ENCODE data around the gene PLCL1. TPM values are rescaled to one million over a fixed set of nuclear protein-coding genes. Genes with fewer than 3 reads are reported as not detected.

Gene PLCL1
- total and polyA plus RNA-seq, 10 of the 15 experiments (the other 5 are each of a cell fraction or from before 2014, with no cell fraction given), result 0.03 to 1.5 (median 0.22) TPM

GRCh38 chr2:197838036-197838435 lies 33.6 kb downstream of the PLCL1 start:
- Histone ChIP-seq H4K20me1 (ENCODE audit: control insufficient read depth, insufficient read depth) (no peaks in the 10 kb centered on the region), H3K9ac (ENCODE audit: control insufficient read depth, insufficient read depth, low read length) (no peak overlapping the region), H2AFZ (ENCODE audit: control insufficient read depth, low read depth, low read length) (peak overlapping the region; percentile 61), H3K4me2 (ENCODE audit: control insufficient read depth, insufficient read depth) (peak overlapping the region; percentile 40), H3K4me1 (ENCODE audit: control insufficient read depth, insufficient read depth, low read length) (no peaks in the 10 kb centered on the region), H3K9me3 (replicated peaks; ENCODE audit: control insufficient read depth, insufficient read depth, low read length) (no peaks in the 10 kb centered on the region), H3K79me2 (ENCODE audit: control insufficient read depth, insufficient read depth, low read length) (no peaks in the 10 kb centered on the region), H3K27me3 (replicated peaks in 1 of 2; ENCODE audit: control insufficient read depth in 2 of 2, insufficient read depth in 2 of 2, low read length in 1 of 2) (no peaks in the 10 kb centered on the region), H3K27ac (ENCODE audit: control insufficient read depth, insufficient read depth) (no peak overlapping the region), H3K4me3 (no peak overlapping the region), H3K36me3 (ENCODE audit: control insufficient read depth in 2 of 2, insufficient read depth in 2 of 2, low read length in 1 of 2) (no peaks in the 10 kb centered on the region)
- DNase-seq (ENCODE audit: low read depth, low spot score) (peak; percentile 30), FAIRE-seq (peak; percentile 86), ATAC-seq (peak; percentile 97)
- ChIA-PET CTCF (interaction anchor here (0.8 to 5.3 kb wide), 14 partner anchors 9 to 291 kb away, joined by 3 to 30 read pairs (median 4); no protein-coding TSS in a partner anchor), POLR2A (interaction anchor here (0.7 to 1.6 kb wide), 4 partner anchors 20 to 48 kb away, joined by 3 to 5 read pairs (median 4); partner anchors contain the start of gene PLCL1), SMC1A (ENCODE audit: uncharacterized antibody, unreplicated experiment) (interaction anchor here (0.8 to 4.3 kb wide), 29 partner anchors 8 to 457 kb away, joined by 3 to 35 read pairs (median 5); partner anchors contain the start of genes COQ10B and PLCL1), RAD21 (ENCODE audit: unreplicated experiment) (interaction anchor here (0.7 to 3.9 kb wide), 24 partner anchors 10 to 477 kb away, joined by 3 to 21 read pairs (median 4); partner anchors contain the start of gene PLCL1)
- BruUV-seq (replicated peaks), result no TSS peak
- TF ChIP-seq JUNB (IDR thresholded peaks at IDR 0.05) (peak; percentile 19; the same call in 1 of the 2 replicates), ZNF687 (IDR thresholded peaks at IDR 0.05) (0 out of 2 replicates have a peak, but pooled peaks have one; percentile 18), KLF5 (IDR thresholded peaks at IDR 0.05; ENCODE audit: partially characterized antibody) (no peak), ATF7 (IDR thresholded peaks at IDR 0.05; ENCODE audit: low read depth) (peak; percentile 17; the same call in 1 of the 2 replicates), NFYB (IDR thresholded peaks at IDR 0.05; ENCODE audit: insufficient read depth, low read depth, low read length) (no peak), NR2F1 (conservative IDR thresholded peaks at IDR 0.05) (peak; percentile 81), IKZF2 (IDR thresholded peaks at IDR 0.05) (peak in 1 of 2 experiments; percentile 26; a peak in 1 of 4 replicates), IRF4 (IDR thresholded peaks at IDR 0.05; ENCODE audit: low read depth, low read length) (0 out of 2 replicates have a peak, but pooled peaks have one; percentile 35)
- intact Hi-C loops (cut with micrococcal nuclease; ENCODE audit: unreplicated experiment) (no loop called here), in situ Hi-C loops (cut with MboI) (no loop called here)
- 1% methylated on average over 5 of the region's 5 CpGs for WGBS (ENCODE audit: insufficient coverage, insufficient replicate concordance, low lambda C conversion rate, missing lambda C conversion rate)
